GM13977 (cell line): ENCODE data around the gene ARL15.

Experiments
- DNase-seq: peaks from one replicate; pipeline ENCODE4 v3.0.0; 2012; ENCODE audit warnings: low spot score
- in situ Hi-C: fragments of 300-500 bp; cut with MboI; formaldehyde crosslinking; loops from one replicate; pipeline ENCODE4 v1.12.0; 2022; ENCODE audit warnings: low sequenced_read_pairs, low pct_unique_long_range_greater_than_20kb, mixed read lengths, inconsistent platforms; ENCODE audit not compliant: unreplicated experiment
- TF ChIP-seq, protein P1 (sequence below): IDR thresholded peaks from 2 replicates; pipeline ENCODE4 v1.5.1; 2012; ENCODE audit warnings: mild to moderate bottlenecking, control low read depth; ENCODE audit not compliant: insufficient read depth; ENCODE audit errors: extremely low read depth, missing control alignments

The ARL15 gene

DNA sequence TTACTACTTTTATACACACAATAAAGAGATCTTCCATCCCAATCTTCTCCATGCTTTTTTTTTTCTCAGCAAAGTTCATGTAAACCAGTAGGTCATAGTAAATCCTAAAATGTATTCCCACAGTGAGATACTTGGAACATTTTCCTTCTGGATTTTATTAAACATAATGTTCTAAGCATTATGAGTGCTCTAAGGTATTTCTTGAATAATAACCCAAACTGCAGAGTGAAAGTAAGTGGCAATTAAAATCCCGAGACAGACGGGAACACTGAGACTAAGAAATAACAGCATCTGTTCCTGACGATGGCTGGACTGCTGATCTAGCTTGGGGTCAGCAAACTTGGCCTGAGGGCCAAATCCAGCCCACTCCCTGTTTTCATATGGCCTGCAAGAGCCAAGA, 359.8 kb downstream of the ARL15 start:
- no peak for DNase-seq
- TF ChIP-seq, protein P1, sequence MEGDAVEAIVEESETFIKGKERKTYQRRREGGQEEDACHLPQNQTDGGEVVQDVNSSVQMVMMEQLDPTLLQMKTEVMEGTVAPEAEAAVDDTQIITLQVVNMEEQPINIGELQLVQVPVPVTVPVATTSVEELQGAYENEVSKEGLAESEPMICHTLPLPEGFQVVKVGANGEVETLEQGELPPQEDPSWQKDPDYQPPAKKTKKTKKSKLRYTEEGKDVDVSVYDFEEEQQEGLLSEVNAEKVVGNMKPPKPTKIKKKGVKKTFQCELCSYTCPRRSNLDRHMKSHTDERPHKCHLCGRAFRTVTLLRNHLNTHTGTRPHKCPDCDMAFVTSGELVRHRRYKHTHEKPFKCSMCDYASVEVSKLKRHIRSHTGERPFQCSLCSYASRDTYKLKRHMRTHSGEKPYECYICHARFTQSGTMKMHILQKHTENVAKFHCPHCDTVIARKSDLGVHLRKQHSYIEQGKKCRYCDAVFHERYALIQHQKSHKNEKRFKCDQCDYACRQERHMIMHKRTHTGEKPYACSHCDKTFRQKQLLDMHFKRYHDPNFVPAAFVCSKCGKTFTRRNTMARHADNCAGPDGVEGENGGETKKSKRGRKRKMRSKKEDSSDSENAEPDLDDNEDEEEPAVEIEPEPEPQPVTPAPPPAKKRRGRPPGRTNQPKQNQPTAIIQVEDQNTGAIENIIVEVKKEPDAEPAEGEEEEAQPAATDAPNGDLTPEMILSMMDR: no peak
- in situ Hi-C loops: no loop called here

DNA sequence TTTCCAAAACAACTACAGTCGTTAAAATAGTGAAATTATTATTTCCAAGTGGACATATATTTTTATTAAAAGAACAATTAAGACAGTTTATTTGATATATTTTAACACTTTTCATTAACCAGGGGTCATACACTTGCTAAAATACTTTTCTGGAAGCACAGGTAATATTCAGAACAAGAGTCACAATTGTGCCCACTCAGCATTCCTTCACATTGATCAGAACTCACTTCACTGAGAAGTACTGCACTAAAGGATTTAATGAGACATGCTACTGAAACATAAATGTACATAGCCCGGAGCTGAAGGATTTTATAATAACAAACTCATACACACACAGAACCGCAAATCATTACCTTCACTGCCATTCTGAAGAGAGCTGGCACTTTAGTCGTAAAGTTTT, 361.8 kb downstream of the ARL15 start:
- TF ChIP-seq, protein P1: no peak
- in situ Hi-C loops: no loop called here
- no peak for DNase-seq

DNA sequence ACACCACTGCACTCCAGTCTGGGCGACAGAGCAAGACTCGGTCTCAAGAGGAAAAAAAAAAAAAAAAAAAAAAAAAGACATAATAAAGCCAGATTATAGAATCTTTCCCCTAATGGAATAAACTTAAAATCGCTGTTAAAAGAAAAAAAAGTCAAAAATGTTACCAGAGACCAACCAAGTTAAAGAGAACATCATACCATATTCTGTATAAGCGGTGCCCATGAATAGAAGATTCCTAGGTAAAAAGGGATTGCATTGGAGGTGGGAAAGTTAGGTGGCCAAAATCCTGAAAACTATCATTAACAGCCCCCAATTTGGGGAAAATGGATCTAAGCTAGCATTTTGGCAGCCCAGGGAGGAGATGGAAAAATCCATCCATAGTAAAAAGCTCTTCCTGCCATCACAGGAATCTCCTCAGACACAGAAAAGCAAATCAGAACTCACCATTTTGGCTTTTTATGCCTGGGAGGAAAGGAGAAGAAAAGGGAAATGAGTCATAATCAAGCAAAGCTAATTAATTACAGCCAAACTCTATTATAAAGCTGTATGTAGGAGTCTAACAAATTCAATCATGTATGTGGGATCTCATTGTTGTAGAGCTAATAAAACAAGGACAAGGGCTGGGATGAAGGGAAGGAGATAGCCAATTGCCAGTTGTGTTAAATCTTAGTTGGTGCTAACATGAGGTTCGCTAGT, 363.8 kb downstream of the ARL15 start:
- no peak for DNase-seq
- in situ Hi-C loops: no loop called here

DNA sequence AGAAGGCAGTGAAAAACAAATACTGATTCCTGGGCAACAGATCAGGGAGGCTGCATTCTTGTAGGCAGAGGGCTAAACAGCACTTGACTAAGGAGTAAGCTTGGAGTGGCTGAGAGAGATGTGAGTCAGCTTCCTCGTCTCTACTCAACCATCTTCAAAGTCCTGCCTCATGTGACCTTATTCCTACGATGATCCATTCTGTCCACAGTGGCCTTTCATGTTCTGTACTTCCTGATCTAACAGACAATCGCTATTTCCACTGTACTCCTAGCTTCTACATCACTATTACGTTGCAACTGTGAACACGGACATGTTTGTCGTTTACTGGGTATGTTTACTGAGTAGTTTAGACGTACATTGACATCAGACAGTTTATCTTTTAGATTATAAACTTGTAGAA, 365.4 kb downstream of the ARL15 start:
- TF ChIP-seq, protein P1: no peak
- in situ Hi-C loops: no loop called here
- no peak for DNase-seq

More for the DNA sequence above, 363.8 kb downstream of the ARL15 start:
- TF ChIP-seq, protein P1: no peak

DNA sequence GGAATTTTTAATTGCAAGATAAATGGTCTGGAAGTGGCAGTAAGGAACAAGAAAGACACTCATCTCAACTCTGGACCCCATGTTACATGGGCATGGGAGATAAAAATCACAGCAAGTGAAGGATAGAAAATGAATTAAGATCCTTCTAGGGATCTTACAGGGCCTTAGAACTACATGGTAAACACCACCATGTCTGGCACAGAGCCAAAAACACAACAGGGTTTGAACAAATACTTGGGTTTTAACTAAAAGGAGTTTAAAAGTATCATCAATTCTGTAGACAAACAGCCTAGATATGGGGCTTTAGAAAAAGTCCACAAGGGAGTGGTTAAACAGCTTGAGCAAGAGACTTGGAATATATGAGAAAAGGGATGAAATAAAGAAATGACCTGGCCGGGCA, 366.4 kb downstream of the ARL15 start:
- DNase-seq: no peak
- TF ChIP-seq, protein P1: no peak
- in situ Hi-C loops: no loop called here

DNA sequence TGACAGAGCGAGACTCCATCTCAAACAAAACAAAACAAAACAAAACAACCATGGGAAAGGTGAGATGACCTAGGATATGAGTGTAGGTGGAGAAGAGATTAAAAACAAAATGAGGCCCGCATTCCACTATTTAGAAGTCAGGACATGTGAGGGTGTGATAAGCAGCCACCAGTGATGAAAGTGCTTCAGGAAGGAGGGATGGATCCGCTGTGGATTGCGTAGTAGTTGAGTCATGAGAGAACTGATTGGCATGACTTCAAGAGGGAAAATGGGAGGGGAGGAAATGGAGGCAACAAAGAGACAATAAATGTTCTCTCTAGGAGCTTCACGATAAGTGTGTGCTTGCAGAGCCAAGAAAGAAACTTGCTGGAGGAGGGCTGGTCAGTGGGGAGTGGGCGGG, 367.6 kb downstream of the ARL15 start:
- no peak for DNase-seq
- in situ Hi-C loops: no loop called here
- TF ChIP-seq, protein P1: no peak

DNA sequence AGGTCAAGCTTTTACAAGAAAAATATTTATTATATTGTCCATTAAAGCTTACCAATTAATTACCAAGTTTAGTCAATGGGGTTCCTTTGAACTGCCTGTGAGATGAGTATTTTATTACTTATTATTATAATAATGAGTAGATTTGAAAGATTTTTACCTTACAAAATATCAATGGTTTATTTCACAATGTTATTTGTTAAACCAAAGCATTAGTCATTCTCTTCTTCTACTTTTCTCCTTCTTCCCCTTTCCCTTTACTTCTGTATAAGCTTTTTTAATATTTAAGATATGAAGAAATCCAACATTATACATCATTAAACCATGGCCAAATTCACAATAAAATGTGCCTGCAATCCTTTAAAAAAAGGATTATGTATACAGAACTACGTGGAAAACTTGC, 369.5 kb downstream of the ARL15 start:
- in situ Hi-C loops: no loop called here
- TF ChIP-seq, protein P1: no peak
- DNase-seq: no peak
